WTC11 (cell line): ENCODE data around the gene HSDL1.

Experiments
- ATF3 ChIP-seq: sonication (generic); formaldehyde crosslinking; conservative IDR thresholded peaks from 2 replicates; pipeline ENCODE4 v1.8.1; 2022; ENCODE audit warnings: mild to moderate bottlenecking, missing genetic modification reagents
- ATF6 ChIP-seq: sonication (generic); formaldehyde crosslinking; IDR thresholded peaks from 2 replicates; pipeline ENCODE4 v1.8.1; 2023; ENCODE audit warnings: mild to moderate bottlenecking, missing genetic modification reagents
- CTCF ChIP-seq: fragments of 200-600 bp; IDR thresholded peaks from 2 replicates; pipeline ENCODE4 v1.8.0; 2022; ENCODE audit warnings: antibody characterized with exemption
- HMGXB4 ChIP-seq: sonication (generic); formaldehyde crosslinking; IDR thresholded peaks from 2 replicates; pipeline ENCODE4 v1.8.1; 2023; ENCODE audit warnings: mild to moderate bottlenecking, moderate library complexity, missing genetic modification reagents
- JUN ChIP-seq: sonication (generic); formaldehyde crosslinking; IDR thresholded peaks from 2 replicates; pipeline ENCODE4 v1.8.0; 2023; ENCODE audit warnings: mild to moderate bottlenecking, missing genetic modification reagents
- SP1 ChIP-seq: sonication (generic); formaldehyde crosslinking; conservative IDR thresholded peaks from 2 replicates; pipeline ENCODE4 v1.8.1; 2022; ENCODE audit warnings: missing genetic modification reagents
- STAT6 ChIP-seq: sonication (generic); formaldehyde crosslinking; conservative IDR thresholded peaks from 2 replicates; pipeline ENCODE4 v1.8.1; 2023; ENCODE audit warnings: mild to moderate bottlenecking, low read depth, missing genetic modification reagents, moderate library complexity
- ZBTB21 ChIP-seq: sonication (generic); formaldehyde crosslinking; IDR thresholded peaks from 2 replicates; pipeline ENCODE4 v1.8.1; 2023; ENCODE audit warnings: mild to moderate bottlenecking, missing genetic modification reagents, borderline replicate concordance
- ZNF281 ChIP-seq: sonication (generic); formaldehyde crosslinking; IDR thresholded peaks from 2 replicates; pipeline ENCODE4 v1.8.0; 2023; ENCODE audit warnings: mild to moderate bottlenecking, missing genetic modification reagents

GRCh38 chr16:84194018-84194417, 49.0 kb upstream of the HSDL1 start:
- TF ChIP-seq ATF3 (no peak), SP1 (CRISPR knock-in tag) (no peak), ZBTB21 (no peak), ZNF281 (CRISPR knock-in tag) (no peak), CTCF (no peak), JUN (CRISPR knock-in tag) (no peak), ATF6 (no peak), STAT6 (CRISPR knock-in tag) (no peak), HMGXB4 (no peak)
